ENCODE measurements around the gene MR1. TPM values are rescaled to one million over a fixed set of nuclear protein-coding genes. Genes with fewer than 3 reads are reported as not detected.

Gene MR1
- total RNA-seq, 2 experiments from 2014 or later = 15.7 to 16.7 TPM

- peaks cover 53% of the 10 kb centered on the region for H3K4me1 Mint-ChIP-seq (ENCODE audit: low read depth)
- intact Hi-C loops (cut with micrococcal nuclease) = no loop called here
- no peak for TF ChIP-seq CTCF (IDR thresholded peaks at IDR 0.05)
- H3K9me3 Mint-ChIP-seq = peaks cover 2% of the 10 kb centered on the region
- ATAC-seq (peak; percentile 83), DNase-seq (peak; percentile 92)
- ChIA-PET POLR2A (interaction anchor here (0.7 to 15.6 kb wide), 13 partner anchors 9 to 83 kb away, joined by 3 to 209 read pairs (median 5); partner anchors contain the start of genes IER5, MR1 and STX6), CTCF (interaction anchor here (0.8 to 7.0 kb wide), 18 partner anchors 14 to 617 kb away, joined by 3 to 58 read pairs (median 3); no protein-coding TSS in a partner anchor)
- peak overlapping the region; percentile 71 for H3K27ac Mint-ChIP-seq
- H3K27me3 Mint-ChIP-seq = peaks cover 11% of the 10 kb centered on the region
- H3K36me3 Mint-ChIP-seq (ENCODE audit: low read depth) = no peaks in the 10 kb centered on the region
- peak overlapping the region; percentile 77 for H3K4me3 Mint-ChIP-seq
Observed at GRCh38 chr1:181105134-181106021, 71.6 kb downstream of the MR1 start.

- no peaks in the 10 kb centered on the region for H3K9me3 Mint-ChIP-seq
- ATAC-seq (no peak), DNase-seq (no peak)
- H3K27ac Mint-ChIP-seq = peak overlapping the region; percentile 71
- no peak for TF ChIP-seq CTCF (IDR thresholded peaks at IDR 0.05)
- H3K27me3 Mint-ChIP-seq = peaks cover 14% of the 10 kb centered on the region
- intact Hi-C loops (cut with micrococcal nuclease) = no loop called here
- peaks cover 48% of the 10 kb centered on the region for H3K4me1 Mint-ChIP-seq (ENCODE audit: low read depth)
- H3K36me3 Mint-ChIP-seq (ENCODE audit: low read depth) = no peaks in the 10 kb centered on the region
- peak overlapping the region; percentile 77 for H3K4me3 Mint-ChIP-seq
- ChIA-PET CTCF (interaction anchor here (1.0 to 7.0 kb wide), 12 partner anchors 13 to 618 kb away, joined by 3 to 58 read pairs (median 4); no protein-coding TSS in a partner anchor), POLR2A (interaction anchor here (0.7 to 15.6 kb wide), 7 partner anchors 13 to 84 kb away, joined by 3 to 209 read pairs (median 10); partner anchors contain the start of genes IER5 and STX6)
Observed at GRCh38 chr1:181106022-181106312, 72.2 kb downstream of the MR1 start.

DNA sequence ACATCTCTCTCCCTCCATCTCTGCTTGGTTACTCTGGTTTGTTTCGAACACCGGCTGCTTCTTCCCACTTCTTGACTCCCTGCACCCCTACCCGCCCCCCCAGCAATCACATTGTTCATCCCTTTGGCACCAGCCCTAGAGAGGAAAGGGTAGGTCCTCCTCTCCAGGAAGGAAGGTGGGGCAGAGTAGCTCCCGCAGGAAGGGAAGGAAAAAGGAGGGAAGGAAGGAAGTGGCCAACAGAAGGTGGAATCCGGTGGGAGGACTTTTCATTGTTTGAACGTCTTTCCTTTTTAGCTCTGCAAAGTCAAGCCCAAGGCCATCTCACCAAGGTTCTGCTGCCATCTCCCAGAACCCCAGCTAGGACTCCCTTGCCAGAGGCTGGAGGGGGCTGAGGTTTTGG, 72.7 kb downstream of the MR1 start:
- Mint-ChIP-seq H3K27me3 (peaks cover 14% of the 10 kb centered on the region), H3K4me3 (peak overlapping the region; percentile 77), H3K9me3 (no peaks in the 10 kb centered on the region), H3K36me3 (ENCODE audit: low read depth) (no peaks in the 10 kb centered on the region), H3K4me1 (ENCODE audit: low read depth) (peaks cover 42% of the 10 kb centered on the region), H3K27ac (no peak overlapping the region)
- intact Hi-C loops (cut with micrococcal nuclease) = no loop called here
- no peak for DNase-seq
- ChIA-PET CTCF (interaction anchor here (1.2 to 7.0 kb wide), 6 partner anchors 13 to 68 kb away, joined by 3 to 58 read pairs (median 4); no protein-coding TSS in a partner anchor), POLR2A (interaction anchor here (0.6 to 15.6 kb wide), 8 partner anchors 11 to 84 kb away, joined by 3 to 209 read pairs (median 8); partner anchors contain the start of genes IER5 and STX6)
- no peak for ATAC-seq
- TF ChIP-seq CTCF (IDR thresholded peaks at IDR 0.05) = no peak

DNA sequence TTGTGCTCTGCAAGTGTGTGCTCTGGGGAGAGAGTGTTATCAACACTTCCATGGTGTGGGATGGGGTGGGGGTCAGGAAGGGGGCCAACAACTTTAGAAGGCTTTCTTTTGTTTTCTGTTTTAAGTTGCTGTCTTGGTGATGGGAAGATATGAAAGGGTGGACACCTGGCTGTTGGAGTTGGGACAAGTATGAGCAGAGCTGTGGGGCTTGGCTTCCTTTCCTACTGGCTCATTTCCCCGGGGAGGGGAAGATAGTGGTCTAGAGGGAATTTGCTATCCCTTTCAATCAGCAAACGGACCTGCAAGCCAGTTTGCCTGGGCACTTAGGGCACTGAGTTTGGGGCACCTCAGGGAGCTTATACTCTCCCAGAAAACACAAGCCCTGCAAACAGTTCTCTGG, 73.9 kb downstream of the MR1 start:
- POLR2A ChIA-PET = interaction anchor here (0.9 to 15.6 kb wide), 6 partner anchors 9 to 49 kb away, joined by 3 to 209 read pairs (median 9); partner anchors contain the start of gene IER5
- Mint-ChIP-seq H3K9me3 (no peaks in the 10 kb centered on the region), H3K27ac (no peak overlapping the region), H3K4me1 (ENCODE audit: low read depth) (peaks cover 35% of the 10 kb centered on the region), H3K27me3 (peaks cover 15% of the 10 kb centered on the region), H3K4me3 (no peak overlapping the region), H3K36me3 (ENCODE audit: low read depth) (no peaks in the 10 kb centered on the region)
- ATAC-seq (no peak), DNase-seq (no peak)
- CTCF ChIA-PET = interaction anchor here (1.0 to 7.0 kb wide), 3 partner anchors 28 to 69 kb away, joined by 3 to 58 read pairs (median 4); no protein-coding TSS in a partner anchor
- intact Hi-C loops (cut with micrococcal nuclease) = no loop called here
- no peak for TF ChIP-seq CTCF (IDR thresholded peaks at IDR 0.05)

All from activated CD8-positive, alpha-beta T cell treated with anti-CD3 and anti-CD28 coated beads for 36 hours (primary cell).